K562 (cell line): ENCODE data around the gene DPH5. TPM values are rescaled to one million over a fixed set of nuclear protein-coding genes. Genes with fewer than 3 reads are reported as not detected.

Experiments
- CAMTA2 ChIP-seq: fragments of 250-450 bp; sonication (Bioruptor Pico); conservative IDR thresholded peaks from 2 replicates; pipeline ENCODE4 v1.5.1; 2022
- CBFA2T3 ChIP-seq: fragments of 450-650 bp; IDR thresholded peaks from 2 replicates; pipeline ENCODE4 v1.6.1; 2017
- CREB1 ChIP-seq, 2 experiments: sonication (generic) in 1 of 2; formaldehyde crosslinking in 1 of 2; IDR thresholded peaks; 2 replicates each; pipeline versions ENCODE4 v1.6.1 to v1.8.0; 2012 to 2022; ENCODE audit warnings: inconsistent platforms in 1 of 2, mild to moderate bottlenecking in 1 of 2, missing genetic modification reagents in 1 of 2, moderate library complexity in 1 of 2
- HCFC1 ChIP-seq: IDR thresholded peaks from 2 replicates; pipeline ENCODE4 v1.6.1; 2012; ENCODE audit warnings: low read depth, low read length, improper control_type of control experiment
- SRSF3 ChIP-seq: fragments of 200-400 bp; formaldehyde crosslinking; IDR thresholded peaks from 2 replicates; pipeline ENCODE4 v1.6.1; 2016; ENCODE audit warnings: mild to moderate bottlenecking, low read length, moderate library complexity; ENCODE audit not compliant: insufficient read depth
- TEAD4 ChIP-seq, 2 experiments: sonication (generic) in 1 of 2; formaldehyde crosslinking in 1 of 2; IDR thresholded peaks; 2 replicates each; pipeline versions ENCODE4 v1.6.1 to v1.8.0; 2012 to 2022; ENCODE audit warnings: borderline replicate concordance in 1 of 2, inconsistent platforms in 1 of 2, low read length in 1 of 2, mild to moderate bottlenecking in 1 of 2, missing genetic modification reagents in 1 of 2
- TRIM24 ChIP-seq, 2 experiments: fragments of 450-650 bp; IDR thresholded peaks; 2 replicates each; pipeline ENCODE4 v1.6.1; 2016
- XRCC4 ChIP-seq: IDR thresholded peaks from one replicate; pipeline ENCODE4 v1.6.1; 2011; ENCODE audit not compliant: insufficient read depth, insufficient read length; ENCODE audit errors: extremely low read depth
- YY1 ChIP-seq, 3 experiments: IDR thresholded peaks; 2 replicates each; pipeline ENCODE4 v1.6.1; 2011; ENCODE audit warnings: low read length in 2 of 3, mild to moderate bottlenecking in 2 of 3, moderate library complexity in 2 of 3, borderline replicate concordance in 1 of 3, control low read depth in 1 of 3, low read depth in 1 of 3; ENCODE audit not compliant: insufficient read depth in 3 of 3, insufficient replicate concordance in 2 of 3, control insufficient read depth in 1 of 3, insufficient read length in 1 of 3; ENCODE audit errors: extremely low read depth in 1 of 3
- ZNF133 ChIP-seq: fragments of 250-450 bp; sonication (Bioruptor Pico); IDR thresholded peaks from 2 replicates; pipeline ENCODE4 v1.4.0; 2020; ENCODE audit warnings: mild to moderate bottlenecking
- ZNF253 ChIP-seq: fragments of 250-450 bp; sonication (Bioruptor Pico); conservative IDR thresholded peaks from 2 replicates; pipeline ENCODE4 v1.6.1; 2021; ENCODE audit warnings: mild to moderate bottlenecking
- ZNF354B ChIP-seq: fragments of 250-450 bp; sonication (Bioruptor Pico); IDR thresholded peaks from 2 replicates; pipeline ENCODE4 v1.4.0; 2020
- polyA plus RNA-seq, 8 experiments: library from polyadenylated mRNA; depleted of rRNA in 4 of 8; stranded (reverse) in 5 of 8; unstranded in 3 of 8; fragments of >200 nt; fragmentation: Nextera tagmentation in 2 of 8; fragmentation: Illumina TruSeq in 1 of 8; extraction: Ambion mirVana in 2 of 8; extraction: Trizol in 1 of 8; gene quantifications; 2 replicates each; pipeline versions ENCODE4 v1.2.1 to v1.2.3, GENCODE V29; 2011 to 2014; ENCODE audit warnings: inconsistent platforms in 1 of 8, missing spikeins in 1 of 8
- total RNA-seq, 7 experiments: library from RNA; depleted of rRNA in 6 of 7; stranded (reverse); fragments of >200 nt in 6 of 7; fragmentation: Illumina TruSeq in 2 of 7; extraction: Trizol in 2 of 7; gene quantifications; 2 replicates each; pipeline versions ENCODE4 v1.2.1 to v1.2.3, GENCODE V29; 2011 to 2021; ENCODE audit warnings: low replicate concordance in 1 of 7
- TF ChIP-seq, protein P1 (sequence below): fragments of 450-650 bp; IDR thresholded peaks from 2 replicates; pipeline ENCODE4 v1.6.1; 2016; ENCODE audit warnings: antibody characterized with exemption
- TF ChIP-seq, protein P2 (sequence below): fragments of 150-350 bp; IDR thresholded peaks from 2 replicates; pipeline ENCODE4 v1.6.1; 2014; ENCODE audit warnings: low read depth, mild to moderate bottlenecking, low read length, borderline replicate concordance

Gene DPH5
- total and polyA plus RNA-seq, 9 of the 15 experiments (the other 6 are each of a cell fraction or from before 2014, with no cell fraction given) = 37.6 to 159 (median 89.7) TPM

DNA sequence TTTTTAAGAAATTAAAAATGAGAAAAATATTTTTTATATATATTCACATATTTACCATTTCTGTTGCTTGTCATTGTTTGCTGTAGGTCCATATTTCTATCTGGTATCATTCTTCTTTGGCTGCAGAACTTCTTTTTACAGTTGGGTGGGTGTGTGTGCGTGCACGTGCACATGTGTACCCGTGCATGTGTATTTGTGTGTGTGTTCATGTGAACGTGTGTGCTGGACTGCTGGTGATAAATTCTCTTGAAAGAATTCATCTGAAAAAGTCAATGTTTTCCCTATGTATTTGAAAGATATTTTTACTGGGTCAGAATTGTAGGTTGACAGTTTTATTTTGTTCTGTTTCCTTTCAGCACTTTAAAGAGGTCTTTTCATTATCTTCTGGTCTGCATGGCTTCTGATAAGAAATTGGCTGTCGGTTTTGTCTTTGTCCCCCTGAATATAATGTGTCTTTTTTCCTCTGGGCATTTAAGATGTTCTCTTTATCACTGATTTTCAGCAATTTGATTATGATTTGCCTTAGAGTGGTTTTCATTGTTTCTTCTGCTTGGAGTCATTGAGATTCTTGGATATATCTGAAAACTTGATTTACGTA lies 34.5 kb upstream of the DPH5 start (continued):
- TF ChIP-seq YY1 (IDR thresholded peaks at IDR 0.05; ENCODE audit: borderline replicate concordance in 1 of 3, control insufficient read depth in 1 of 3, extremely low read depth in 1 of 3, insufficient read depth in 3 of 3, insufficient read length in 1 of 3, insufficient replicate concordance in 2 of 3, low read depth in 1 of 3, low read length in 2 of 3) (no peak), CAMTA2 (no peak), CBFA2T3 (peak; percentile 82), SRSF3 (no peak), HCFC1 (no peak), XRCC4 (no peak), TEAD4 (IDR thresholded peaks at IDR 0.05; ENCODE audit: low read length) (peak; percentile 61), TEAD4 (CRISPR knock-in tag; IDR thresholded peaks at IDR 0.05; ENCODE audit: borderline replicate concordance) (no peak), ZNF133 (CRISPR knock-in tag) (no peak), ZNF253 (CRISPR knock-in tag) (no peak), ZNF354B (CRISPR knock-in tag) (no peak), CREB1 (IDR thresholded peaks at IDR 0.05) (0 out of 2 replicates have a peak, but pooled peaks have one; percentile 34), CREB1 (CRISPR knock-in tag; IDR thresholded peaks at IDR 0.05) (no peak), TRIM24 (IDR thresholded peaks at IDR 0.05) (0 out of 4 replicates have a peak, but pooled peaks of 1 of the 2 experiments have one; percentile 16)
- TF ChIP-seq, protein P1, sequence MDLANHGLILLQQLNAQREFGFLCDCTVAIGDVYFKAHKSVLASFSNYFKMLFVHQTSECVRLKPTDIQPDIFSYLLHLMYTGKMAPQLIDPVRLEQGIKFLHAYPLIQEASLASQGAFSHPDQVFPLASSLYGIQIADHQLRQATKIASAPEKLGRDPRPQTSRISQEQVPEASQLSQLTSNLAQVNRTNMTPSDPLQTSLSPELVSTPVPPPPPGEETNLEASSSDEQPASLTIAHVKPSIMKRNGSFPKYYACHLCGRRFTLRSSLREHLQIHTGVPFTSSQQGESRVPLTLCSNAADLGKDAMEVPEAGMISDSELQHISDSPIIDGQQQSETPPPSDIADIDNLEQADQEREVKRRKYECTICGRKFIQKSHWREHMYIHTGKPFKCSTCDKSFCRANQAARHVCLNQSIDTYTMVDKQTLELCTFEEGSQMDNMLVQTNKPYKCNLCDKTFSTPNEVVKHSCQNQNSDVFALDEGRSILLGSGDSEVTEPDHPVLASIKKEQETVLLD = no peak
- TF ChIP-seq, protein P2, sequence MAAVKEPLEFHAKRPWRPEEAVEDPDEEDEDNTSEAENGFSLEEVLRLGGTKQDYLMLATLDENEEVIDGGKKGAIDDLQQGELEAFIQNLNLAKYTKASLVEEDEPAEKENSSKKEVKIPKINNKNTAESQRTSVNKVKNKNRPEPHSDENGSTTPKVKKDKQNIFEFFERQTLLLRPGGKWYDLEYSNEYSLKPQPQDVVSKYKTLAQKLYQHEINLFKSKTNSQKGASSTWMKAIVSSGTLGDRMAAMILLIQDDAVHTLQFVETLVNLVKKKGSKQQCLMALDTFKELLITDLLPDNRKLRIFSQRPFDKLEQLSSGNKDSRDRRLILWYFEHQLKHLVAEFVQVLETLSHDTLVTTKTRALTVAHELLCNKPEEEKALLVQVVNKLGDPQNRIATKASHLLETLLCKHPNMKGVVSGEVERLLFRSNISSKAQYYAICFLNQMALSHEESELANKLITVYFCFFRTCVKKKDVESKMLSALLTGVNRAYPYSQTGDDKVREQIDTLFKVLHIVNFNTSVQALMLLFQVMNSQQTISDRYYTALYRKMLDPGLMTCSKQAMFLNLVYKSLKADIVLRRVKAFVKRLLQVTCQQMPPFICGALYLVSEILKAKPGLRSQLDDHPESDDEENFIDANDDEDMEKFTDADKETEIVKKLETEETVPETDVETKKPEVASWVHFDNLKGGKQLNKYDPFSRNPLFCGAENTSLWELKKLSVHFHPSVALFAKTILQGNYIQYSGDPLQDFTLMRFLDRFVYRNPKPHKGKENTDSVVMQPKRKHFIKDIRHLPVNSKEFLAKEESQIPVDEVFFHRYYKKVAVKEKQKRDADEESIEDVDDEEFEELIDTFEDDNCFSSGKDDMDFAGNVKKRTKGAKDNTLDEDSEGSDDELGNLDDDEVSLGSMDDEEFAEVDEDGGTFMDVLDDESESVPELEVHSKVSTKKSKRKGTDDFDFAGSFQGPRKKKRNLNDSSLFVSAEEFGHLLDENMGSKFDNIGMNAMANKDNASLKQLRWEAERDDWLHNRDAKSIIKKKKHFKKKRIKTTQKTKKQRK = no peak
